Fibroblast of the aortic adventitia (primary cell): ENCODE results near the gene SPOCK3. TPM values are rescaled to one million over a fixed set of nuclear protein-coding genes. Genes with fewer than 3 reads are reported as not detected.

Experiments used
- DNase-seq: peaks from one replicate; pipeline ENCODE4 v3.0.0-alpha.2; 2010; ENCODE audit warnings: low read depth
- H3K4me3 ChIP-seq: 2 replicates; pipeline ENCODE4 v1.5.1; 2011; ENCODE audit warnings: low read depth, mild to moderate bottlenecking, control low read depth, low read length, moderate library complexity
- CTCF ChIP-seq: IDR thresholded peaks from 2 replicates; pipeline ENCODE4 v1.5.1; 2011; ENCODE audit warnings: mild to moderate bottlenecking, low read length, control low read depth, inconsistent platforms; ENCODE audit not compliant: insufficient read depth
- total RNA-seq: library from RNA; depleted of rRNA; stranded (reverse); fragments of >200 nt; gene quantifications from 2 replicates; pipeline ENCODE4 v1.2.3, GENCODE V29; 2012; ENCODE audit warnings: low replicate concordance

SPOCK3 gene
- total RNA-seq, 1 donor = 7.2 TPM

- TF ChIP-seq CTCF = no peak
- DNase-seq = no peak
- no peak overlapping the region for H3K4me3 ChIP-seq
Measured at GRCh38 chr4:166965562-166965961, 268.7 kb downstream of the SPOCK3 start.

GRCh38 chr4:166957451-166957850 lies 276.8 kb downstream of the SPOCK3 start:
- TF ChIP-seq CTCF = no peak
- DNase-seq = peak; percentile 41
- H3K4me3 ChIP-seq = no peak overlapping the region

- no peak for DNase-seq
- no peak for TF ChIP-seq CTCF
- H3K4me3 ChIP-seq = no peak overlapping the region
Measured at GRCh38 chr4:166956484-166956883, 277.8 kb downstream of the SPOCK3 start.

GRCh38 chr4:166941629-166942028 lies 292.7 kb downstream of the SPOCK3 start:
- H3K4me3 ChIP-seq = no peak overlapping the region
- DNase-seq = peak; percentile 41
- no peak for TF ChIP-seq CTCF

- no peak overlapping the region for H3K4me3 ChIP-seq
- no peak for TF ChIP-seq CTCF
- no peak for DNase-seq
Measured at GRCh38 chr4:166930464-166930863, 303.8 kb downstream of the SPOCK3 start.

GRCh38 chr4:166924424-166924823 lies 309.9 kb downstream of the SPOCK3 start:
- peak; percentile 0 for DNase-seq
- no peak for TF ChIP-seq CTCF
- no peak overlapping the region for H3K4me3 ChIP-seq

GRCh38 chr4:166913926-166914325 lies 320.4 kb downstream of the SPOCK3 start:
- TF ChIP-seq CTCF = no peak

More at GRCh38 chr4:166913926-166914325, 320.4 kb downstream of the SPOCK3 start:
- no peak for DNase-seq
- no peak overlapping the region for H3K4me3 ChIP-seq
